GM19328 (cell line): ENCODE data around the gene SLC2A1.

ENCODE experiments used
- ATAC-seq: cut with Tn5 transposase; IDR thresholded peaks from one replicate; pipeline ENCODE4 v1.9.1; 2021; ENCODE audit warnings: mild to moderate bottlenecking, moderate library complexity; ENCODE audit not compliant: unreplicated experiment

SLC2A1 gene

GRCh38 chr1:42944246-42944928, 14.3 kb downstream of the SLC2A1 start:
- ATAC-seq: no peak

- ATAC-seq: no peak
These were observed 14.9 kb downstream of the SLC2A1 start for GRCh38 chr1:42943728-42944127.

GRCh38 chr1:42943166-42943565, 15.5 kb downstream of the SLC2A1 start:
- no peak for ATAC-seq

- ATAC-seq: no peak
These were observed 16.2 kb downstream of the SLC2A1 start for GRCh38 chr1:42942444-42942843.

- ATAC-seq: no peak
These were observed 16.9 kb downstream of the SLC2A1 start for GRCh38 chr1:42941640-42942330.

- no peak for ATAC-seq
These were observed 17.6 kb downstream of the SLC2A1 start for GRCh38 chr1:42940851-42941639.

- no peak for ATAC-seq
These were observed 19.7 kb downstream of the SLC2A1 start for GRCh38 chr1:42938645-42939615.

GRCh38 chr1:42937836-42938644, 20.6 kb downstream of the SLC2A1 start:
- ATAC-seq: no peak

GRCh38 chr1:42937141-42937696, 21.4 kb downstream of the SLC2A1 start:
- ATAC-seq: no peak

- no peak for ATAC-seq
These were observed 22.2 kb downstream of the SLC2A1 start for GRCh38 chr1:42936309-42937078.

- ATAC-seq: no peak
These were observed 22.7 kb downstream of the SLC2A1 start for GRCh38 chr1:42935971-42936308.

GRCh38 chr1:42935313-42935895, 23.3 kb downstream of the SLC2A1 start:
- ATAC-seq: no peak

- ATAC-seq: no peak
These were observed 23.9 kb downstream of the SLC2A1 start for GRCh38 chr1:42934541-42935312.

GRCh38 chr1:42933610-42934491, 24.8 kb downstream of the SLC2A1 start:
- no peak for ATAC-seq

- ATAC-seq: no peak
These were observed 25.5 kb downstream of the SLC2A1 start for GRCh38 chr1:42933060-42933586.

GRCh38 chr1:42932442-42932941, 26.2 kb downstream of the SLC2A1 start:
- no peak for ATAC-seq
